ENCODE data around the gene DUT.
"Not testable (repeated sequence)": the region's sequence is repeated elsewhere in the genome, so short reads cannot be mapped to it uniquely, and the experiment has no call there.

DUT gene

DNA sequence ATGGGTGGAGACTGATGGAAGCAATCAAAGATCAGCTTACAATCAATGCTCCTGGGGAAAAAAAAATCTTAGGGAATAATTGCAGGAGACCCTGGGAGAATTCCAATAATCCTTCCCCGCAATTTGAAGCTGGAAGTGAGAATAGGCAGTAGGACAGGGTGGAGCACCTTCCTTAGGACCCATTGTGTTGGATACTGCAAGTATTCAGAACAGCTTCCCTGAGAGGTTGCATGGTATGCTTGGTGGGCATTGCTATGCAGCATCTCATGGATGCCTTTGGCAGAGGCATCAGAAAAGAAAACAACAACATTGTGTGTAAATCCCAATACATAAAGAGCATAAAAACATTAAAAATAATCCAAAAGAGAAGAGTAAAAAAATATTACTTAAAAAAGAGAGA is 24.6 kb upstream of the DUT start:
- Histone ChIP-seq H3K27ac (ENCODE audit: low read length) (no peak overlapping the region), H3K4me3 (ENCODE audit: low read depth in 1 of 2, low read length in 2 of 2) (no peak overlapping the region), H3K9me3 (ENCODE audit: control insufficient read depth in 1 of 2, low read length in 2 of 2) (no peaks in the 10 kb centered on the region), H3K27me3 (ENCODE audit: low read depth, low read length) (no peaks in the 10 kb centered on the region), H3K4me1 (ENCODE audit: control insufficient read depth in 1 of 2, insufficient read depth in 2 of 2, low read length in 2 of 2) (no peaks in the 10 kb centered on the region), H3K36me3 (ENCODE audit: control insufficient read depth in 1 of 2, insufficient read depth in 2 of 2, low read length in 2 of 2) (no peaks in the 10 kb centered on the region)

DNA sequence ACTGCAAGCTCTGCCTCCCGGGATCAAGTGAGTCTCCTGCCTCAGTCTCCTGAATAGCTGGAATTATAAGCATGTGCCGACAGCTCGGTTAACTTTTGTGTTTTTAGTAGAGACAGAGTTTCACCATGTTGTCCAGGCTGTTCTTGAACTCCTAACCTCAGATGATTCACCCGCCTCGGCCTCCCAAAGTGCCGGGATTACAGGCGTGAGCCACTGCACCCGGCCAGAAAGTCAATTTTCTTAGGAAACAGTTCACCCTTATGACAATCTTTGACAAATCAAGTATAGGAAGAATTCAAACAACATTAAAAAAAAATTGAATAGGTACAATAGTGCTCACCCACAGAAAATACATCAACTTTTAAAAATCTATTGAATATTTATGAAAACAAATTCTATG is 23.6 kb upstream of the DUT start:
- no peaks in the 10 kb centered on the region for H3K9me3 ChIP-seq (ENCODE audit: control insufficient read depth in 1 of 2, low read length in 2 of 2)
- no peaks in the 10 kb centered on the region for H3K4me1 ChIP-seq (ENCODE audit: control insufficient read depth in 1 of 2, insufficient read depth in 2 of 2, low read length in 2 of 2)
- H3K36me3 ChIP-seq (ENCODE audit: control insufficient read depth in 1 of 2, insufficient read depth in 2 of 2, low read length in 2 of 2), result no peaks in the 10 kb centered on the region
- H3K4me3 ChIP-seq (ENCODE audit: low read depth in 1 of 2, low read length in 2 of 2), result no peak overlapping the region
- H3K27me3 ChIP-seq (ENCODE audit: low read depth, low read length), result no peaks in the 10 kb centered on the region
- H3K27ac ChIP-seq (ENCODE audit: low read length), result no peak overlapping the region

DNA sequence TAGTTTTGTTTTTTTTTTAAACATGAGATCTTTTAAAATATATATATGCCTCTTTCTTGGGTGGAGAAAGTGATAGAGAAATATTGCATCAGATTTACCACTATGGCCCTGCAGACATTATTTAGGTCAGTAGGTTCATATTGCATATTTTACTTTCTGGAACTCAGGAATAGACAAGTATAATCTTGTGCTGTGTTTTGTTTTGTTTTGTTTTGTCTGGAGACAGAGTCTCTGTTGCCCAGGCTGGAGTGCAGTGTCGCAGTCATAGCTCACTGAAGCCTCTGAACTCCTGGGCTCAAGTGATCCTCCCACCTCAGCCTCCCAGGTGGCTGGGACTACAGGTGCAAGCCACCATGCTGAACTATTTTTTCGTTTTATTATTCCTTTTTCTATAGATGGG is 21.5 kb upstream of the DUT start:
- no peaks in the 10 kb centered on the region for H3K9me3 ChIP-seq (ENCODE audit: control insufficient read depth in 1 of 2, low read length in 2 of 2)
- no peak overlapping the region for H3K4me3 ChIP-seq (ENCODE audit: low read depth in 1 of 2, low read length in 2 of 2)
- H3K27ac ChIP-seq (ENCODE audit: low read length), result no peak overlapping the region
- H3K36me3 ChIP-seq (ENCODE audit: control insufficient read depth in 1 of 2, insufficient read depth in 2 of 2, low read length in 2 of 2), result no peaks in the 10 kb centered on the region
- no peaks in the 10 kb centered on the region for H3K27me3 ChIP-seq (ENCODE audit: low read depth, low read length)
- H3K4me1 ChIP-seq (ENCODE audit: control insufficient read depth in 1 of 2, insufficient read depth in 2 of 2, low read length in 2 of 2), result no peaks in the 10 kb centered on the region

DNA sequence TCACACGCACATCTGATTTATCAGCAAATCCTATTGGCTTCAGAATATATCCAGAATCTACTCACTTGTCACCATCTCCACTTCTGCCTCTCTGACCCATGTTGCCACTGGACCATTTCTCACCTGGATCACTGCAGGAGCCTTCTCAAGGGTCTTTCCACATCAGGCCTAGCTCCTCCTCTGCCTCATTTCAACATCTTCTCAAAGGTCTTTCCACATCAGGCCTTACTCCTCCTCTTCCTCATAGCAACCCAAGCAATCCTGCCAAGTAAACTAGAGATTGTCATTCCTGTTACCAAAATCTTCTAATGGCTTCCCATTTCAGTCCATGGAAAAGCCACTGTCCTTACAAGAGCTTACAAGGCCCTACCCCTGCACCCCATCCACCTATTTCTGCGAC is 18.0 kb upstream of the DUT start:
- no peak overlapping the region for H3K27ac ChIP-seq (ENCODE audit: low read length)
- H3K9me3 ChIP-seq (ENCODE audit: control insufficient read depth in 1 of 2, low read length in 2 of 2), result no peaks in the 10 kb centered on the region
- H3K4me3 ChIP-seq (ENCODE audit: low read depth in 1 of 2, low read length in 2 of 2), result no peak overlapping the region
- no peaks in the 10 kb centered on the region for H3K4me1 ChIP-seq (ENCODE audit: control insufficient read depth in 1 of 2, insufficient read depth in 2 of 2, low read length in 2 of 2)
- no peaks in the 10 kb centered on the region for H3K36me3 ChIP-seq (ENCODE audit: control insufficient read depth in 1 of 2, insufficient read depth in 2 of 2, low read length in 2 of 2)
- H3K27me3 ChIP-seq (ENCODE audit: low read depth, low read length), result no peaks in the 10 kb centered on the region

DNA sequence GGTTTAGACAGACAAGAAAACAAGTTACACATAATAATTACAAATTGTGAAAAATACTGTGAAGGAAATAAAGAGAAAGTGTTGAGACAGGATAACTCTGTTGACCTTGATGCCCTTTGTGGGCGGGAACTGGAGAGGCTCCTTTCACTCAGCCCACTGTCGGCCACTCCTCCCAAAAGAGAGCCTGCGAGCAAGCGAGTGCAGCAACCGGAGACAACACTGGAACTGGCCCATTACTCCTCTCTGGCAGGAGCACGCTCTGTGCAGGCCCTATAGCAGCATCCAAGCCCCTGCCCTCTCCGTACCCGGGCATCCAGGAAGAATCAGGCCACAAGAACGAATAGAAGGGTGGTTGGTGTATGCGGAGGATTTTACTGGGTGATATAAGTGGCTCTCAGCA is 16.2 kb upstream of the DUT start:
- H3K27ac ChIP-seq (ENCODE audit: low read length), result no peak overlapping the region
- H3K27me3 ChIP-seq (ENCODE audit: low read depth, low read length), result no peaks in the 10 kb centered on the region
- H3K4me3 ChIP-seq (ENCODE audit: low read depth in 1 of 2, low read length in 2 of 2), result no peak overlapping the region
- H3K4me1 ChIP-seq (ENCODE audit: control insufficient read depth in 1 of 2, insufficient read depth in 2 of 2, low read length in 2 of 2), result no peaks in the 10 kb centered on the region
- H3K9me3 ChIP-seq (ENCODE audit: control insufficient read depth in 1 of 2, low read length in 2 of 2), result no peaks in the 10 kb centered on the region
- no peaks in the 10 kb centered on the region for H3K36me3 ChIP-seq (ENCODE audit: control insufficient read depth in 1 of 2, insufficient read depth in 2 of 2, low read length in 2 of 2)

DNA sequence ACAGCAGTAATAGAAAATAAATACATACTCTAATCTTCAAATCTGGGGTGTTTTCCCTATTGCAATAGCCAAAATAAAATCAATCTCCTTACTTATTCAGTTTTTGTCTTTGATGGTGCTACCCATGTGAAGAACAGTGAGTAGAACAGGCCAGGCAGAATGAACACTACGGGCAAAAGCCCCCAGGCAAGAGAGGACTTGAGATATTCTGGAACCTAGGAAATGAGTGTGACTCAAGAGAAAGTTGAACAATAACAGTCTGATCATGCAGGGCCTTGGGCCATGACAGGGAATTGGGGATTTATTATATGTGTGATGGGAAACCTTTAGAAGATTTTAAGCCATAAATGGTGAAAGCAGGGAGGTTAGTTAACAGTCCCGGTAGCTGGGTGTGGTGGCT is 14.0 kb upstream of the DUT start:
- H3K27ac ChIP-seq (ENCODE audit: low read length), result no peak overlapping the region
- H3K4me3 ChIP-seq (ENCODE audit: low read depth in 1 of 2, low read length in 2 of 2), result no peak overlapping the region
- H3K4me1 ChIP-seq (ENCODE audit: control insufficient read depth in 1 of 2, insufficient read depth in 2 of 2, low read length in 2 of 2), result no peaks in the 10 kb centered on the region
- no peaks in the 10 kb centered on the region for H3K36me3 ChIP-seq (ENCODE audit: control insufficient read depth in 1 of 2, insufficient read depth in 2 of 2, low read length in 2 of 2)
- no peaks in the 10 kb centered on the region for H3K27me3 ChIP-seq (ENCODE audit: low read depth, low read length)
- H3K9me3 ChIP-seq (ENCODE audit: control insufficient read depth in 1 of 2, low read length in 2 of 2), result no peaks in the 10 kb centered on the region

DNA sequence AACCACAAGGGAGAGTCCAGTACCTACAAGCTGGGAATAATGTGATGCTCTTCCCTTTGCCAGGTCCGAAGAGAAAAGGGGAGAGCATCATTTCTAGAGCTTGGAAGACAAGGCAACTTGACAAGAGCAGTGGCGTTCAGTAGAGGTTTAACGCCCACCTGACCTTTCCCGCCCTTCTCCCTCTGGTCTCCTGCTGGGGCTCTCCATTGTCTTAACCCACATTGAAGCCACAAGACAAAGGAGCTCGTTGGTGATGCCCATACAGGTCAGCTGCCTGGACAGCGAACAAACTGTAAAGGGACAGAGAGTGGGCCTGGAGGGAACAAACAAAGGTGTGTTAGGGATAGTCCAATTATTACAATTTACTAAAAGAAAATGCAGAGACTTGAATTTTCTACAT is 13.1 kb upstream of the DUT start:
- H3K9me3 ChIP-seq (ENCODE audit: control insufficient read depth in 1 of 2, low read length in 2 of 2), result no peaks in the 10 kb centered on the region
- H3K27me3 ChIP-seq (ENCODE audit: low read depth, low read length), result no peaks in the 10 kb centered on the region
- H3K27ac ChIP-seq (ENCODE audit: low read length), result no peak overlapping the region
- no peaks in the 10 kb centered on the region for H3K4me1 ChIP-seq (ENCODE audit: control insufficient read depth in 1 of 2, insufficient read depth in 2 of 2, low read length in 2 of 2)
- no peak overlapping the region for H3K4me3 ChIP-seq (ENCODE audit: low read depth in 1 of 2, low read length in 2 of 2)
- no peaks in the 10 kb centered on the region for H3K36me3 ChIP-seq (ENCODE audit: control insufficient read depth in 1 of 2, insufficient read depth in 2 of 2, low read length in 2 of 2)

DNA sequence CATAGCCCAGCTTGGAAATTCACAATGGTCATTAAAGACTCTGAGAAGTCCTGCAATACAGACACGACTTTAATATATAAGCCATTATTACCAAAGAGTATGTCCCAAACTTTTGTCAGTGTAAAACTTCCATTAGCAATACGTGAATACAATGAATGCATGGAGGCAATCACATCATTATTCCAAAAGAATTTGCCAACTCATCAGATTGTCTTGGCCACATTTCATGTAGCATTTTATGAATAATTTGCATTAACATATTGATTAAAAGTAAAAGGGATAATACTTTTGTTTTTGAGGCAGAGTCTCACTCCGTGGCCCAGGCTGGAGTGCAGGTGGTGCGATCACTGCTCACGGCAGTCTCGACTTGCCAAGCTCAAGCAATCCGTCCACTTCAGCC is 7.9 kb upstream of the DUT start:
- Histone ChIP-seq H3K36me3 (ENCODE audit: control insufficient read depth in 1 of 2, insufficient read depth in 2 of 2, low read length in 2 of 2) (no peaks in the 10 kb centered on the region), H3K4me1 (ENCODE audit: control insufficient read depth in 1 of 2, insufficient read depth in 2 of 2, low read length in 2 of 2) (no peaks in the 10 kb centered on the region), H3K9me3 (ENCODE audit: control insufficient read depth in 1 of 2, low read length in 2 of 2) (no peaks in the 10 kb centered on the region), H3K4me3 (ENCODE audit: low read depth in 1 of 2, low read length in 2 of 2) (no peak overlapping the region), H3K27ac (ENCODE audit: low read length) (no peak overlapping the region), H3K27me3 (ENCODE audit: low read depth, low read length) (no peaks in the 10 kb centered on the region)

DNA sequence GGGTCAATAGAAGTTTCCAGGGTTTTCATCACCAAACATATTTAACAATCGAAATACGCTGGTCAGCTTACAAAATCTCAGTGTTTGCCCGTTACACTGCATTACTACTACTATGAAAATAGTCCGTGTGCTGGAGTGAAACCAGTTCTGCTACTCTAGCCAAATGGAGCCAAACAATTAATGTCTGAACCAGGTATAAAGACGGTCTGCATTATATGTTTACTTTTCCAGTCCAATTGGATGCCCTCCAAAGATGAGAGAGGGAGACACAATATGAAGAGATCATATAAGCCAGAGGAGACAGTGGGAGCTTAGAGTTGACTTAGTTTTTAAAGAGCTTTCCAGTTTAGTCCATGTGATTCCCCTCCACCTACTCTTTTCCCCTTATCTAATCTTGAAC is 6.3 kb upstream of the DUT start:
- Histone ChIP-seq H3K4me1 (ENCODE audit: control insufficient read depth in 1 of 2, insufficient read depth in 2 of 2, low read length in 2 of 2) (peaks cover 0 to 4% of the 10 kb centered on the region in 2 donors), H3K9me3 (ENCODE audit: control insufficient read depth in 1 of 2, low read length in 2 of 2) (no peaks in the 10 kb centered on the region), H3K27me3 (ENCODE audit: low read depth, low read length) (no peaks in the 10 kb centered on the region), H3K27ac (ENCODE audit: low read length) (no peak overlapping the region), H3K4me3 (ENCODE audit: low read depth in 1 of 2, low read length in 2 of 2) (no peak overlapping the region), H3K36me3 (ENCODE audit: control insufficient read depth in 1 of 2, insufficient read depth in 2 of 2, low read length in 2 of 2) (no peaks in the 10 kb centered on the region)

DNA sequence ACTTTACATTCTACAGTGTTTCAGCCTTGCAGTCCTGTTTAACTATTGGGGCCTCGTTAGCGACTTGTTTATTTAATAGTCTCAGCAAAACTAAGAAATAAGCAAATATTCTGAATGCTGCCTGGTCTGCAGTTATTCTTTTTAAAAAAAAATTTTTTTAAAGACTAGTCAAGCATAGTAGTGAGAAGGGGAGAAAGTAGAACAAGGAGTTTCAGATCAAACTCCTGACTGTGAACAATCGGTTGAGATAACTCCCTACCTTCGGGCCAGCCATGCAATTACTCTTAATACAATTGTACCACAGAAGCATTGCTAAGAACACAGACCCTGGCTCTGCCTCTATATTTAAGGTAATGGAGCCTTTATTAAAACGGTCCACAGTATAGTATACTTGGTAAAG is 5.8 kb upstream of the DUT start:
- Histone ChIP-seq H3K4me3 (ENCODE audit: low read depth in 1 of 2, low read length in 2 of 2) (no peak overlapping the region), H3K9me3 (ENCODE audit: control insufficient read depth in 1 of 2, low read length in 2 of 2) (no peaks in the 10 kb centered on the region), H3K4me1 (ENCODE audit: control insufficient read depth in 1 of 2, insufficient read depth in 2 of 2, low read length in 2 of 2) (peaks cover 4 to 8% of the 10 kb centered on the region in 2 donors), H3K36me3 (ENCODE audit: control insufficient read depth in 1 of 2, insufficient read depth in 2 of 2, low read length in 2 of 2) (no peaks in the 10 kb centered on the region), H3K27ac (ENCODE audit: low read length) (no peak overlapping the region), H3K27me3 (ENCODE audit: low read depth, low read length) (no peaks in the 10 kb centered on the region)

DNA sequence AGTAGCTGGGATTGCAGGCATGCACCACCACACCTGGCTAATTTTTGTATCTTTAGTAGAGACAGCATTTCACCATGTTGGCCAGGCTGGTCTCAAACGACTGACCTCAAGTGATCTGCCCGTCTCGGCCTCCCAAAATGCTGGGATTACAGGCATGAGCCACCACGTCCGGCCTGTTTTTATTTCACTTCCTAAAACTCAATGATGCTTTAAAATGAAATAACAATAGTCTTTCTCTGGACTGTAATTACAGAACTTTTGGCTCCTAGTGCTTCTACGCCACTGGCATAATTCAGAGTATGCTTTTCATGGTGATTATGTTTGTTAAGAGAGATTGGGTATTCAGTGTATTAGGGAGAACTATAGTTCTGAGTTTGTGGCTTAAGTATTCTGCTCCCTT is 5.0 kb upstream of the DUT start:
- not testable (repeated sequence) for H3K4me3 ChIP-seq (ENCODE audit: low read depth in 1 of 2, low read length in 2 of 2); H3K27ac ChIP-seq (ENCODE audit: low read length); H3K27me3 ChIP-seq (ENCODE audit: low read depth, low read length); H3K9me3 ChIP-seq (ENCODE audit: control insufficient read depth in 1 of 2, low read length in 2 of 2); H3K36me3 ChIP-seq (ENCODE audit: control insufficient read depth in 1 of 2, insufficient read depth in 2 of 2, low read length in 2 of 2)
- H3K4me1 ChIP-seq (ENCODE audit: control insufficient read depth in 1 of 2, insufficient read depth in 2 of 2, low read length in 2 of 2), result peaks cover 5 to 11% of the 10 kb centered on the region in 2 donors

DNA sequence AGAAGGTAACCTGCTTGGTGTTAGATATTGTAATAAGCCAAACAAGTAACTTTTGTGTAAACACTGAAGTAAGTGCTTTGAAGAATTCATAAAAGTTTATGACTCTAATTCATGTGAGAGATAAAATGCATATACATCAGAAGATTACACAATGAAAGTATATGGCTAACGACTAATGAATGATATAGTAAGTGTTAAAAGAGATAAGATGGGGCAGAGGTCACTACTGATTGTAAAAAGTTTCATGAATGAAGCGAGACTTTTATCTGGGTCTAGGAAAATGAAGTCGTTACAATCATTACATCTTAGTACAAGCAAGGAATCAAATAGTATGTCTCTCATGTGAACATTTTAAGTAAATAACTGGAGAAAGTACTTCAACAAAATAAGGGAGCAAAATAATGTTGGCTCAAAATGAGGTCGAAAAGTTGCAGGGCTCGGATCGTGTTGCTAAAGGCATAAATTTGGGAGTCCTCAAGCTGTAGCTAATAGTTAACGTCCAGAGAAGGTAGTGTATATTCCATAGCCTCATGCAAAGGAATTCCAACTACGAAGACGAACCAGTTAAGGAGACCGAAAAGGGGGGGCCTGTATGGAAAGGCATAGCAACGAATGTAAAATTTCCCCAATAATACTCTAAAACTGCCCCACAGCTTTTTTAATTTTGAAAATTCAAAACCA is 984 bp upstream of the DUT start:
- Histone ChIP-seq H3K9me3 (ENCODE audit: control insufficient read depth in 1 of 2, low read length in 2 of 2) (no peaks in the 10 kb centered on the region), H3K27ac (ENCODE audit: low read length) (peak overlapping the region; percentile 87), H3K4me1 (ENCODE audit: control insufficient read depth in 1 of 2, insufficient read depth in 2 of 2, low read length in 2 of 2) (peaks cover 5 to 19% of the 10 kb centered on the region in 2 donors), H3K36me3 (ENCODE audit: control insufficient read depth in 1 of 2, insufficient read depth in 2 of 2, low read length in 2 of 2) (peaks cover 10 to 11% of the 10 kb centered on the region in 2 donors), H3K27me3 (ENCODE audit: low read depth, low read length) (no peaks in the 10 kb centered on the region), H3K4me3 (ENCODE audit: low read depth in 1 of 2, low read length in 2 of 2) (peak overlapping the region; percentile 85 to 92)

Measured in muscle layer of duodenum (tissue), 2 donors.